IgD-negative memory B cell (primary cell): ENCODE measurements around the gene ADAMTS17. TPM values are rescaled to one million over a fixed set of nuclear protein-coding genes. Genes with fewer than 3 reads are reported as not detected.
A peak's percentile ranks its signal among the peaks of the same experiment; 100 is the strongest.

Experiments used
- H3K27ac Mint-ChIP-seq, 3 donors: one replicate each; pipeline ENCODE4 v1.8.0; 2020 to 2022; ENCODE audit warnings: mild to moderate bottlenecking in 3 of 3, mixed read lengths in 3 of 3, moderate library complexity in 1 of 3
- H3K27me3 Mint-ChIP-seq: one replicate; pipeline ENCODE4 v1.8.0; 2021; ENCODE audit warnings: mixed read lengths
- H3K36me3 Mint-ChIP-seq: one replicate; pipeline ENCODE4 v1.8.0; 2020; ENCODE audit warnings: mild to moderate bottlenecking, mixed read lengths
- H3K4me1 Mint-ChIP-seq, 3 donors: one replicate each; pipeline ENCODE4 v1.8.0; 2020 to 2022; ENCODE audit warnings: mixed read lengths in 3 of 3, mild to moderate bottlenecking in 1 of 3
- H3K4me3 Mint-ChIP-seq, 4 donors: one replicate each; pipeline ENCODE4 v1.8.0; 2020 to 2022; ENCODE audit warnings: mild to moderate bottlenecking in 4 of 4, mixed read lengths in 4 of 4, moderate library complexity in 3 of 4
- H3K9me3 Mint-ChIP-seq, 3 donors: one replicate each; pipeline ENCODE4 v1.8.0; 2020 to 2021; ENCODE audit warnings: mixed read lengths in 3 of 3, mild to moderate bottlenecking in 1 of 3
- polyA plus RNA-seq: library from polyadenylated mRNA; unstranded; fragments of 300-500 nt; fragmentation: Illumina TruSeq; gene quantifications from one replicate; pipeline ENCODE4 v1.2.3, GENCODE V29; 2021

The ADAMTS17 gene
- polyA plus RNA-seq, 1 donor from 2014 or later, result not detected

DNA sequence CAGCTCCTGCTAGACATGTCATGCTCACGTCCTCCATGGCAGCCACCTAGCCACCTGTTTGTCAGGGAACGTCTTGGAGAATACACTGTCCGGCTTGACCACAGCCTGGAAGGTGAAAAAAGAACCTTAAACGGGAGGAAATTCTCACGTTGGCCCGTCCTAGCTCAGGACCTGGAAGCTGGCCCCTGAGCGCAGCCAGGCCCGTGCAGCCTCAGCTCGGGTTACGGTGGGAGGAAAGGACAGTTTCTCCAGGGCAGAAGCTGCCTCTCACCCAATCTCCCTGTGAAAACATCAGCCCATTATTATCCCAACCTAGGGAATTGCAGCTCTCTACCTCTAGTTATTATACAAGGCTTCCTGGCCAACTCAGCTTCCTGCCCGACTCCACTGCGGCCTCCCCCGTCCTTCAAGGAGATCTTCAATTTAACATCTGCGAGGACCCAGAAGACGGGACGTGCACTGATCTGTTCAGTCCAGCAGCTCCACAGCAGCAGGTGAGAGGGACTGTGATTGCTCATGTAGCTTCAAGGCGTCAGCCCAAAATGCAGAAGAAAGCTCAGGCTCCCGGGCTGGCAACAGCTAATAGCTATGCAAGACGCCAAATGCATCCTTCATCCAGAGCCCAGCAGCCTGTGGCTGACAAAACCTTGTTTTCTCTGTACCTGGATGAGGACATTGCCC is 84.7 kb downstream of the ADAMTS17 start:
- no peaks in the 10 kb centered on the region for H3K4me1 Mint-ChIP-seq
- no peak overlapping the region for H3K27ac Mint-ChIP-seq
- peaks cover 5% of the 10 kb centered on the region for H3K27me3 Mint-ChIP-seq
- H3K36me3 Mint-ChIP-seq, result no peaks in the 10 kb centered on the region
- H3K9me3 Mint-ChIP-seq, result no peaks in the 10 kb centered on the region
- H3K4me3 Mint-ChIP-seq, result no peak overlapping the region

DNA sequence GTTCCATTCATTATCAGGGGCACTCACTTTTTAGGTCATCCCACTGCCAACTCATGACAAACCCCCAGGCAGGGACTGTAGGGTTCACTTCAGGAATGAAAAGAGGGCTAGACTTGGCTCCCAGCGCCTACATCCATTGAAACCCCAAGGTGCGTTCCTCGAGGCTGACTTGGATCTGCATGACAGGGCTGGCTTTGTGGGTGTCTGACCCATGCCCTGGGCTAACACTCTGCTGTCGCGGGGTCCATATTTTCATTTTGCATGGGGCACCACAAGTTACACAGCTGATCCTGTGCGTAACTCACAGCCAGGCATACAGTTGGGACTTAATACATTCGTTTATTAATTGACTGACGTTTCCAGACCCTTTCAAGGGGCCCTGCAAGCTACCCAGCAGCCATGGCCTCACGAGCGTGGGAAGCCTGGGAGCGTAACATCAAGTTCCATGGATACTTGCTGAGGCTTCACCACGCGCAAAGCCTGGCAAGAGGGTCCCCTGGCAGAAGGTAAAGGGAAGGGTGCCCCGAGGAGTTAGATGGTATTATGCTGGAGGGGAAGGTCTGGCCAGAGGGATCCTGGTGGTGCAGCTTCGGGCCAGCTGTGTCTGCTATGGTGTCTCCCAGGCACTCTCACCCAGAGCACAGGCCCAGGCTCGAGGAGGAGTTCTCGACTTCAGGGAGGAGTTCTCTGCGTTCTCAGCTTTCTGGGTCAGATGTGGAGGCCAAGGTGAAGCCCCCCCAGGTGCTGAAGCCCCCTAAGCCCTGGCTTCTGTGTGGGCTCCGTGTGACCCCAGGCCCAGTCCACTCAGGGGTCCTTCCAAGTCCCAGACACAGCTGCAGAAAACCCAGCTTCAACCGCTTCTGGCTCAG is 85.4 kb downstream of the ADAMTS17 start:
- Mint-ChIP-seq H3K4me3 (no peak overlapping the region), H3K36me3 (no peaks in the 10 kb centered on the region), H3K27me3 (peaks cover 5% of the 10 kb centered on the region), H3K27ac (no peak overlapping the region), H3K9me3 (no peaks in the 10 kb centered on the region), H3K4me1 (no peaks in the 10 kb centered on the region)

DNA sequence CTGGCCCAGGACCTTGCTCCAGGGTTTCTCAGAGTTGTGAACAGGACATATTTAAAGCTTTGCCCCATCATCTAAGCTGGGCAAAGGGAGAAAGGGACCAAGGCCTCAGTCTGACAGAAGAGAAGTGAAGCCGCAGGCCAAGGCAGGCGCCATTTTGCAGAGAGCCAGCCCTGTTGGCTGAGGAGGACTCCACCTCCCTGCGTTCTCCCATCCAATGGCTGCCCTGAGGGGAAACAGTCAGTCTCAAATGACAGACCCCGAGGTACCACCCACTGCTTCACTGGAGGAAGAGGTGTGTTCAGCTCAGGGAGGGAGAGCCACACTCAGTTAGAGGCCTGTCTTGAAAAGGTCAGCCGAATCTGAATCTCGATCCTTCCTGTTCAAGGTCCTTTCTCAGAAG is 86.1 kb downstream of the ADAMTS17 start:
- no peaks in the 10 kb centered on the region for H3K9me3 Mint-ChIP-seq
- no peaks in the 10 kb centered on the region for H3K4me1 Mint-ChIP-seq
- H3K27ac Mint-ChIP-seq, result no peak overlapping the region
- H3K27me3 Mint-ChIP-seq, result peaks cover 5% of the 10 kb centered on the region
- H3K36me3 Mint-ChIP-seq, result no peaks in the 10 kb centered on the region
- no peak overlapping the region for H3K4me3 Mint-ChIP-seq

DNA sequence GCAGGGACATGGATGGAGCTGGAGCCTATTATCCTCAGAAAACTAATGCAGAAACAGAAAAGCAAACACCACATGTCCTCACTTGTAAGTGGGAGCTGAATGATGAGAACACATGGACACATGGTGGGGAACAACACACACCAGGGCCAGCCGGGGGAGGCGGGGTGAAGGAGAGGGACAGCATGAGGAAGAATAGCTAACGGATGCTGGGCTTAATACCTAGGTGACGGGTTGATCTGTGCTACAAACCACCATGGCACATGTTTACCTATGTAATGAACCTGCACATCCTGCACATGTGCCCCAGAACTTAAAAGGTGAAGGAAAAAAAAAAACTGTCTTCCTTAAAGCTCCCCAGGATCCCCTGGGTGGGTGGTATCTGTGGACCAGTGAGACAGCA is 87.1 kb downstream of the ADAMTS17 start:
- H3K27ac Mint-ChIP-seq, result no peak overlapping the region
- H3K4me3 Mint-ChIP-seq, result peak overlapping the region in 1 of 4 donors; percentile 59
- no peaks in the 10 kb centered on the region for H3K9me3 Mint-ChIP-seq
- peaks cover 5% of the 10 kb centered on the region for H3K27me3 Mint-ChIP-seq
- no peaks in the 10 kb centered on the region for H3K4me1 Mint-ChIP-seq
- no peaks in the 10 kb centered on the region for H3K36me3 Mint-ChIP-seq

DNA sequence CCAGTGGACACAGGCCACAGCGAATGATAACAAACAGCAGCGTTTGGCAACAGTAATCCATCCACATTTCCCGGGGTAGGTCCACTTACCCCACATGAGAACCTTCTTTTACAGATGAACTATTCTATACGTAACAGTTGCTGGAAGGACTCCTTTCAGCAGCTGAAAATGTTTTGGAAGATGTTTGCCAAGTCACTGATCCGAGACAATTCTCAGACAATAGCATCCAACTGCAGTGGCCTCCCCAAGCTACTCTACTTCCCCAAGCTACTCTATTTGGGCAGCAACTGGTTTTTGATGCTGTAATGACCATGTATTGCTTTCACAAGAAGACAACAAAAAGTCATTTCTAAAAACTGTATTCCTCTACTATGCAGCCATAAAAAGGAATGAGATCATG is 87.5 kb downstream of the ADAMTS17 start:
- Mint-ChIP-seq H3K4me1 (no peaks in the 10 kb centered on the region), H3K4me3 (no peak overlapping the region), H3K9me3 (no peaks in the 10 kb centered on the region), H3K27me3 (peaks cover 5% of the 10 kb centered on the region), H3K27ac (no peak overlapping the region), H3K36me3 (no peaks in the 10 kb centered on the region)

GRCh38 chr15:100253640-100254039 is 88.1 kb downstream of the ADAMTS17 start:
- Mint-ChIP-seq H3K9me3 (no peaks in the 10 kb centered on the region), H3K4me3 (no peak overlapping the region), H3K36me3 (no peaks in the 10 kb centered on the region), H3K27ac (no peak overlapping the region), H3K4me1 (no peaks in the 10 kb centered on the region), H3K27me3 (peaks cover 5% of the 10 kb centered on the region)

- no peak overlapping the region for H3K4me3 Mint-ChIP-seq
- H3K27ac Mint-ChIP-seq, result no peak overlapping the region
- no peaks in the 10 kb centered on the region for H3K4me1 Mint-ChIP-seq
- no peaks in the 10 kb centered on the region for H3K36me3 Mint-ChIP-seq
- H3K9me3 Mint-ChIP-seq, result no peaks in the 10 kb centered on the region
- H3K27me3 Mint-ChIP-seq, result peaks cover 5% of the 10 kb centered on the region
These were observed 88.9 kb downstream of the ADAMTS17 start for GRCh38 chr15:100252779-100253417.

GRCh38 chr15:100252359-100252758 is 89.4 kb downstream of the ADAMTS17 start:
- H3K9me3 Mint-ChIP-seq, result no peaks in the 10 kb centered on the region
- H3K27me3 Mint-ChIP-seq, result peaks cover 5% of the 10 kb centered on the region

GRCh38 chr15:100250176-100250800 is 91.5 kb downstream of the ADAMTS17 start:
- Mint-ChIP-seq H3K27me3 (peaks cover under 1% of the 10 kb centered on the region), H3K9me3 (no peaks in the 10 kb centered on the region)

More at GRCh38 chr15:100252359-100252758, 89.4 kb downstream of the ADAMTS17 start:
- Mint-ChIP-seq H3K27ac (no peak overlapping the region), H3K36me3 (no peaks in the 10 kb centered on the region), H3K4me1 (no peaks in the 10 kb centered on the region), H3K4me3 (no peak overlapping the region)

GRCh38 chr15:100249096-100249815 is 92.5 kb downstream of the ADAMTS17 start:
- H3K36me3 Mint-ChIP-seq, result no peaks in the 10 kb centered on the region
- no peaks in the 10 kb centered on the region for H3K9me3 Mint-ChIP-seq
- no peaks in the 10 kb centered on the region for H3K27me3 Mint-ChIP-seq
- H3K4me3 Mint-ChIP-seq, result no peak overlapping the region
- H3K27ac Mint-ChIP-seq, result no peak overlapping the region
- H3K4me1 Mint-ChIP-seq, result peaks cover 0 to 2% (median 0%) of the 10 kb centered on the region in 3 donors

More at GRCh38 chr15:100250176-100250800, 91.5 kb downstream of the ADAMTS17 start:
- Mint-ChIP-seq H3K4me1 (no peaks in the 10 kb centered on the region), H3K27ac (no peak overlapping the region), H3K36me3 (no peaks in the 10 kb centered on the region), H3K4me3 (no peak overlapping the region)

- Mint-ChIP-seq H3K27me3 (no peaks in the 10 kb centered on the region), H3K27ac (no peak overlapping the region), H3K9me3 (peaks cover 0 to 2% (median 0%) of the 10 kb centered on the region in 3 donors), H3K4me1 (peaks cover 0 to 2% (median 0%) of the 10 kb centered on the region in 3 donors), H3K36me3 (no peaks in the 10 kb centered on the region), H3K4me3 (no peak overlapping the region)
These were observed 93.5 kb downstream of the ADAMTS17 start for GRCh38 chr15:100248236-100248635.

- H3K27me3 Mint-ChIP-seq, result no peaks in the 10 kb centered on the region
- H3K27ac Mint-ChIP-seq, result peak overlapping the region in 1 of 3 donors; percentile 53
- H3K4me3 Mint-ChIP-seq, result no peak overlapping the region
- peaks cover 0 to 3% (median 0%) of the 10 kb centered on the region in 3 donors for H3K4me1 Mint-ChIP-seq
- peaks cover 0 to 2% (median 0%) of the 10 kb centered on the region in 3 donors for H3K9me3 Mint-ChIP-seq
- H3K36me3 Mint-ChIP-seq, result no peaks in the 10 kb centered on the region
These were observed 94.2 kb downstream of the ADAMTS17 start for GRCh38 chr15:100247228-100248225.

DNA sequence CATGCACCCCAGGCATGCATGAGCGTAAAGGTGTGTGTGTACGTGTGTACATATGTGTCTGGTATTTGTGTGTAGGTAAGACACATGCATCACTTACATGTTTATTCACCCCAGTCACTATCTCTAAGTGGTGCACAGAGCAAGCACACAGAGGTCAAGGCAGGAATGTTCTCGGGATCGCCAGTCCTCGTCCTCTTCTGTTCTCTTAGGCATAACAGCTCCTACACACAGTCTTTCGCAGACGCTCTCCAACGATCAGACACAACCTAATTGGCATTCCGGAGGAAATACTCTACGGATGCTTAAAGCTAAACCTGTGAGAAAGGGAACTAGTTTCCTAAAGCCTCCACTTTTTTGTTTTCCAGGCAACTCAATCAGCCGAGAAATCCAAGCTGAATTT is 95.9 kb downstream of the ADAMTS17 start:
- peaks cover 0 to 3% (median 0%) of the 10 kb centered on the region in 3 donors for H3K4me1 Mint-ChIP-seq
- H3K36me3 Mint-ChIP-seq, result no peaks in the 10 kb centered on the region
- peaks cover 0 to 4% (median 4%) of the 10 kb centered on the region in 3 donors for H3K9me3 Mint-ChIP-seq
- H3K27me3 Mint-ChIP-seq, result no peaks in the 10 kb centered on the region
- no peak overlapping the region for H3K27ac Mint-ChIP-seq
- no peak overlapping the region for H3K4me3 Mint-ChIP-seq
